ENCODE results near the gene TENM3.

The TENM3 gene

DNA sequence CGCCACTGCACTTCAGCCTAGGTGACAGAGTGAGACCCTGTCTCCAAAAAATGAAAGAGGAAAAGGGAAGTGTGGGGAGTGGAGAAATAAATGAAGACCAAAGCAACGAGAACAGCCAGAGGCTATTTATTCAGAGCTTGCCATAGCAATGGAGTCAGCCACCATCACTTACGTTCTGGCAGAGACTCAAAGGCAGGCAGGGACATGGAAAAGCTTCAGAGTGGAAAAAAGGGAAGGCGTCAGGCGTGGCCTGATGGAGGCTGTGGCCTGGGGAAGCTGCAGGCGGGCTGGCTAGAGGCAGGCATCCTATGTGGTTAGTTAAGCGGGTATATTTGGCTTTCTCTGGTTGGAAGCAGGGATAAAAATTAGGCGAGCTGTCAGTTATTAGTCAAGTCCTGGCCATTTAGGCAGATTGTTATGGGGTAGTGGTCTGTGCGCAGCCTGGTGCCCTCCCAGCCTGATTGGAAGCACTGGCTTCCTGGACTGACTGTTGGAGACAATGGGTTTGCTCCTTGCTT, 600.7 kb downstream of the TENM3 start:
- TF ChIP-seq, protein P1, sequence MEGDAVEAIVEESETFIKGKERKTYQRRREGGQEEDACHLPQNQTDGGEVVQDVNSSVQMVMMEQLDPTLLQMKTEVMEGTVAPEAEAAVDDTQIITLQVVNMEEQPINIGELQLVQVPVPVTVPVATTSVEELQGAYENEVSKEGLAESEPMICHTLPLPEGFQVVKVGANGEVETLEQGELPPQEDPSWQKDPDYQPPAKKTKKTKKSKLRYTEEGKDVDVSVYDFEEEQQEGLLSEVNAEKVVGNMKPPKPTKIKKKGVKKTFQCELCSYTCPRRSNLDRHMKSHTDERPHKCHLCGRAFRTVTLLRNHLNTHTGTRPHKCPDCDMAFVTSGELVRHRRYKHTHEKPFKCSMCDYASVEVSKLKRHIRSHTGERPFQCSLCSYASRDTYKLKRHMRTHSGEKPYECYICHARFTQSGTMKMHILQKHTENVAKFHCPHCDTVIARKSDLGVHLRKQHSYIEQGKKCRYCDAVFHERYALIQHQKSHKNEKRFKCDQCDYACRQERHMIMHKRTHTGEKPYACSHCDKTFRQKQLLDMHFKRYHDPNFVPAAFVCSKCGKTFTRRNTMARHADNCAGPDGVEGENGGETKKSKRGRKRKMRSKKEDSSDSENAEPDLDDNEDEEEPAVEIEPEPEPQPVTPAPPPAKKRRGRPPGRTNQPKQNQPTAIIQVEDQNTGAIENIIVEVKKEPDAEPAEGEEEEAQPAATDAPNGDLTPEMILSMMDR (IDR thresholded peaks at IDR 0.05): no peak
- TF ChIP-seq ZFX (IDR thresholded peaks at IDR 0.05; ENCODE audit: borderline replicate concordance): no peak
- H3K27ac ChIP-seq: no peak overlapping the region

DNA sequence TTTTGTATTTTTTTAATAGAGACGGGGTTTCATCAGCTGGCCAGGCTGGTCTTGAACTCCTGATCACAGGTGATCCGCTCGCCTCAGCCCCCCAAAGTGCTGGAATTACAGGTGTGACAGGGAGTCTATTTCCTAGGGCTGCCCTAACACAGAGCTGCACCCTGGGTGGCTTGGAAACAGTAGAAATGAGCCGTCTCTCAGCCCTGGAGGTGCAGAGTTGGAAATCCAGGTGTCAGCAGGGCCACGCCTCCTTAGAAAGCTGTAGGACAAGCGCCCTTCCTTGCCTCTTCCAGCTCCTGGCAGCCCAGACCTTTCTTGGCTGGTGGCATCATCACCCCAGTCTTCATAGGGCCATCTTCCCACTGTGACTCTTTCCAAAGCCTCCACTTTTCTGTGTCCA, 602.4 kb downstream of the TENM3 start:
- TF ChIP-seq ZFX (IDR thresholded peaks at IDR 0.05; ENCODE audit: borderline replicate concordance): no peak
- TF ChIP-seq, protein P1 (IDR thresholded peaks at IDR 0.05): no peak
- no peak overlapping the region for H3K27ac ChIP-seq

DNA sequence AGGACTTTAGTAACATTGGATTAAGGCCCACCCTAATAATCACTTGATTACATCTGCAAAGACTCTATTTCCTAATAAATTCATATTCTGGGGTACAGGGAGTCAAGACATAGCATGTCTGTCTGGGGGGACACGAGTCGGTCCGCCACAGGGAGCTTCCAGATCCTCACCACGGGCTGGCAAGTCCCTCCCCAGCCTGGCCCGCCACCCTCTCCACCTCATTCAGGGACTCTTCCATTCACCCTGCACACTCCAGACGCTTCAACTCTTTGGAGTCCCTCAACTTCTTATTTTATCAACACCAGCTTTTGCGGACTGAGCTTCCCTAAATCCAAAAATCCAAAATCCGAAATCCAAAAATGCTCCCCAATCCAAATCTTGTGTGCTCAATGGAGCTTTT, 602.8 kb downstream of the TENM3 start:
- no peak overlapping the region for H3K27ac ChIP-seq
- TF ChIP-seq, protein P1 (IDR thresholded peaks at IDR 0.05): no peak
- no peak for TF ChIP-seq ZFX (IDR thresholded peaks at IDR 0.05; ENCODE audit: borderline replicate concordance)

DNA sequence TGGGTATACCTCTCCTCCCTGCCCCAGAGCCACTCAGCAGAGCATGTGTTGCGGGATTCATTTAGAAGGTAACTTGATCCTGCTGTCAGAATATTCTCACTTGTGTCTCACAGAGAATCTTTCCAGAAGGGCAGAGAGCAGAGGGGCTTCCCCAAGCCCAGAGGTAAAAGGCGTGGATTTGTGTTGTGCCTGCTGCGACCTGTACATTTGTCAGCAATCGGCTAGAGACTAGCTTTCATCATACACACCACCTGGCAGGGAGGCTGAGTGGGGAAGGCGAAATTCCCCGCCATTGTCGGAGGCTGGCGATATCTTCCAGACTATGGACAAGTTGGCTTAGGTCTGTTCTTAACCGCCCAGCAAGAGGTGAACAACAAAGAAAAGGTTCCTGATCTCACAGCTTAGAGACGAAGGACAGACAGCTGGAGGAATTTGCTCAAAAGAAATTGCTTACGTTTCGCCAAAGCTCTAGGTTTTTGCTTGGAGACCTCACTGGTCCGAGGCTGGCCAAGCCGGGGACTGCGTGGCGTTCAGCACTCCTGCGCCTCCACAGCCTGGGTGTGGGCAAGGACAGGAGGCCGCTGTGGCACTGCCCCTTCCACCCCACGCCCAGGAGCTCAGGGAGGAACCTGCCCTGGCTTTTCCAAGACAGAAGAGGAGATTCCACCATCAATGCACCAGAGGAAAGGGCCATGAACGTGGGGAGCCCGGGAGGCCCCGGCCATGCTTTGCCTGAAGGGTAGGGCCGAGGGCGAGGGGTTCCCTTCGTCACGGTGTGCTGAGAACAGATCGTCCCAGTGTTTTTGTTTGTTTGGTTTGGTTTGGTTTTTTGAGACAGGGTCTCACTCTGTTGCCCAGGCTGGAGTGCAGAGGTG, 604.6 kb downstream of the TENM3 start:
- no peak overlapping the region for H3K27ac ChIP-seq
- TF ChIP-seq ZFX (IDR thresholded peaks at IDR 0.05; ENCODE audit: borderline replicate concordance): no peak
- TF ChIP-seq, protein P1 (IDR thresholded peaks at IDR 0.05): no peak

DNA sequence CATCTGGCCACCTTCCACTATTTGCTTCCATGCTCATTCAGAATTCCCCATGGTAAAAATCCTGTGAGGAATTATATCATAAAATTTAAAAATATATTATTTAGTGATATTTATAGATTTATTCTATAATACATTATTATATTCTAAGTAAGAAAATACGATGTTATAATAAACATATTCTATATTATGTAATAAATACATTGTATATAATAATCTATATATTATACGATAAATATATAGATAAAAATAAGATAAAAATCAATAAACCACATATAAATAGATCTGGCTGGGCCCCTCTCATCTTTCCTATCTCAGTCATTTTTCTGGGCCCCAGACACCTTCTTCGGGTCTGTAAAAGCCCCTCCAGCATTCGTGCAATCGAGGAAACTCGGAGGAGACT, 605.5 kb downstream of the TENM3 start:
- no peak overlapping the region for H3K27ac ChIP-seq
- no peak for TF ChIP-seq ZFX (IDR thresholded peaks at IDR 0.05; ENCODE audit: borderline replicate concordance)
- TF ChIP-seq, protein P1 (IDR thresholded peaks at IDR 0.05): no peak
